Thyroid gland (tissue), 4 donors: ENCODE data around the gene EXD2.

Source experiments
- POLR2A ChIP-seq, 2 donors: fragments of 450-650 bp; IDR thresholded peaks; one replicate each; pipeline ENCODE4 v1.6.1; 2017; ENCODE audit warnings: antibody characterized with exemption in 2 of 2, mild to moderate bottlenecking in 2 of 2, moderate library complexity in 1 of 2
- TF ChIP-seq, protein P1 (sequence below), 6 experiments: fragments of 200-600 bp in 3 of 6; fragments of 450-650 bp in 3 of 6; sonication (generic) in 3 of 6; IDR thresholded peaks; one replicate each; pipeline ENCODE4 v1.5.1; 2016 to 2019; ENCODE audit warnings: antibody characterized with exemption in 6 of 6, mild to moderate bottlenecking in 2 of 6, inconsistent platforms in 1 of 6, moderate library complexity in 1 of 6

DNA sequence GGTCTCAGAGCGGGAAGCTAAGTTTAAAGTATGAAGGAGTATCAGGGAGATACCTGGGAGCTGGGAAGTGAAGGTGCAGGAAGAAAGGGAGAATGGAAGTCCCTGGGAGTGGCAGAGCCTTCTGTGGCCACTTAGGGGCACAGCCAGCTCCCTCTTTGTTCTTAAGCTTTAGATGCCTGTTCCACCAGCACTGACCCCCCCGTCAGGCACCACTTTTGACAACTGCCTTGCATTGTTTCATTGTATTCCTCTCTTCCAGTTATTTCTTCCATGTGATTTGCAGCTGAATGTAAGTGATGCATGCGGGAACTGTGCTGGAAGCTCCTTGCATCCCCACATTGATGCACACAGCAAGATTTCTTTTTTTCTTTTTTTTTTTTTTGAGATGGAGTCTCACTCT is 71.2 kb downstream of the EXD2 start:
- TF ChIP-seq, protein P1, sequence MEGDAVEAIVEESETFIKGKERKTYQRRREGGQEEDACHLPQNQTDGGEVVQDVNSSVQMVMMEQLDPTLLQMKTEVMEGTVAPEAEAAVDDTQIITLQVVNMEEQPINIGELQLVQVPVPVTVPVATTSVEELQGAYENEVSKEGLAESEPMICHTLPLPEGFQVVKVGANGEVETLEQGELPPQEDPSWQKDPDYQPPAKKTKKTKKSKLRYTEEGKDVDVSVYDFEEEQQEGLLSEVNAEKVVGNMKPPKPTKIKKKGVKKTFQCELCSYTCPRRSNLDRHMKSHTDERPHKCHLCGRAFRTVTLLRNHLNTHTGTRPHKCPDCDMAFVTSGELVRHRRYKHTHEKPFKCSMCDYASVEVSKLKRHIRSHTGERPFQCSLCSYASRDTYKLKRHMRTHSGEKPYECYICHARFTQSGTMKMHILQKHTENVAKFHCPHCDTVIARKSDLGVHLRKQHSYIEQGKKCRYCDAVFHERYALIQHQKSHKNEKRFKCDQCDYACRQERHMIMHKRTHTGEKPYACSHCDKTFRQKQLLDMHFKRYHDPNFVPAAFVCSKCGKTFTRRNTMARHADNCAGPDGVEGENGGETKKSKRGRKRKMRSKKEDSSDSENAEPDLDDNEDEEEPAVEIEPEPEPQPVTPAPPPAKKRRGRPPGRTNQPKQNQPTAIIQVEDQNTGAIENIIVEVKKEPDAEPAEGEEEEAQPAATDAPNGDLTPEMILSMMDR (IDR thresholded peaks at IDR 0.05) = no peak
- no peak for TF ChIP-seq POLR2A (IDR thresholded peaks at IDR 0.05)
